Kidney (tissue), 14 donors: ENCODE data around the gene SYNE1. TPM values are rescaled to one million over a fixed set of nuclear protein-coding genes. Genes with fewer than 3 reads are reported as not detected.

Source experiments
- DNase-seq, 5 donors: peaks; one replicate each; pipeline ENCODE4 v3.0.0-alpha.2; 2013 to 2020
- FAIRE-seq: peaks from 2 replicates; lab custom pipeline; 2012; peaks lifted over from hg19 to GRCh38; lab: Jason Lieb, UNC
- H3K27ac ChIP-seq, 2 donors: one replicate each; pipeline ENCODE4 v1.7.0; 2013; ENCODE audit warnings: low read depth in 2 of 2, low read length in 2 of 2, inconsistent platforms in 1 of 2
- H3K27me3 ChIP-seq: one replicate; pipeline ENCODE4 v1.7.1; 2013; ENCODE audit warnings: low read length, inconsistent platforms; ENCODE audit not compliant: control insufficient read depth, insufficient read depth
- H3K36me3 ChIP-seq, 3 donors: one replicate each; pipeline versions ENCODE4 v1.7.0 to v1.7.1; 2013; ENCODE audit warnings: low read length in 3 of 3, control low read depth in 1 of 3, inconsistent platforms in 1 of 3; ENCODE audit not compliant: insufficient read depth in 3 of 3, control insufficient read depth in 2 of 3
- H3K4me1 ChIP-seq, 3 donors: one replicate each; pipeline versions ENCODE4 v1.7.0 to v1.7.1; 2013; ENCODE audit warnings: low read length in 3 of 3, inconsistent platforms in 1 of 3, low read depth in 1 of 3; ENCODE audit not compliant: control insufficient read depth in 2 of 3, insufficient read depth in 2 of 3
- H3K4me3 ChIP-seq, 3 donors: one replicate each; pipeline versions ENCODE4 v1.7.0 to v1.8.1; 2013; ENCODE audit warnings: low read length in 3 of 3, control low read depth in 1 of 3, inconsistent platforms in 1 of 3
- H3K9ac ChIP-seq, 3 donors: one replicate each; pipeline versions ENCODE4 v1.7.0 to v1.7.1; 2013; ENCODE audit warnings: low read length in 3 of 3, control low read depth in 1 of 3, inconsistent platforms in 1 of 3
- H3K9me3 ChIP-seq, 3 donors: one replicate each; pipeline versions ENCODE4 v1.7.0 to v1.7.1; 2013; ENCODE audit warnings: low read length in 3 of 3, control low read depth in 1 of 3, inconsistent platforms in 1 of 3; ENCODE audit not compliant: control insufficient read depth in 2 of 3, insufficient read depth in 1 of 3
- intact Hi-C: fragments of 100-400 bp; cut with DNase I; formaldehyde crosslinking; loops from one replicate; pipeline ENCODE4 v1.11.1; 2022
- polyA plus RNA-seq: library from polyadenylated mRNA; stranded (reverse); fragments of 350-450 nt; fragmentation: Illumina TruSeq; extraction: RNeasy Lipid Tissue Mini Kit (QIAGEN cat#74804); gene quantifications from one replicate; pipeline ENCODE4 v1.2.3, GENCODE V29; 2014; ENCODE audit warnings: low read depth, low replicate concordance; ENCODE audit not compliant: insufficient read depth
- total RNA-seq: library from RNA; stranded (reverse); fragmentation: NEBNext Ultra II Directional; extraction: Animal tissue kit (Norgen Biotek cat#: 25700); gene quantifications from one replicate; pipeline ENCODE4 v1.2.1, GENCODE V29; 2021
- TF ChIP-seq, protein P1 (sequence below): IDR thresholded peaks from 3 replicates; pipeline ENCODE4 v1.5.1; 2012; ENCODE audit warnings: mild to moderate bottlenecking, moderate library complexity, borderline replicate concordance; ENCODE audit not compliant: insufficient read depth; ENCODE audit errors: extremely low read depth
- donor health status: control.
- donor health status: control.
- donor health status: control.
- donor health status: control.
- donor health status: control.
- donor health status: DM: yes; HTN: yes; CAD: no.
- donor health status: Normal renal cell carcinoma (clear cell type).

SYNE1 gene
- total and polyA plus RNA-seq, 2 donors from 2014 or later: 47.8 to 216 TPM

DNA sequence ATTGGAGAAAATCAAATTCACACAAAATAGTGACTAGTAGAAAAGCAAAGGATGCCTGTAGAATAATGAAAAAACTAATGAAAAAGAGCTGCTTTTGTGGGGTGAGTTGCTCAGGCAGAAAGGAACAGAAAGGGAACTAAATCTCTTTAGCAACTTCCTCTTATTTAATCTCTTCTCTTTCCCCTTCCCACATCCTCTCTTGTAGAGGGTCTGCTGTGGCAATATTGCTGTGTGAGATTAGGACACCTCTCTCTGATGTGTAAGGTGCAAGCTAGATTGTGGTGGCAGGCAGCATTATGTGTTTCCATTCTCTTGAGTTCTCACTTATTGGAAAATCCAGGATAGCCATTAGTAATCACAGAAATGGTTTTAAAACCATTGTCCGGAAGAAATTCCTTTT, 49.7 kb downstream of the SYNE1 start:
- no peaks in the 10 kb centered on the region for H3K9me3 ChIP-seq
- H3K4me3 ChIP-seq: no peak overlapping the region
- DNase-seq: no peak
- TF ChIP-seq, protein P1, sequence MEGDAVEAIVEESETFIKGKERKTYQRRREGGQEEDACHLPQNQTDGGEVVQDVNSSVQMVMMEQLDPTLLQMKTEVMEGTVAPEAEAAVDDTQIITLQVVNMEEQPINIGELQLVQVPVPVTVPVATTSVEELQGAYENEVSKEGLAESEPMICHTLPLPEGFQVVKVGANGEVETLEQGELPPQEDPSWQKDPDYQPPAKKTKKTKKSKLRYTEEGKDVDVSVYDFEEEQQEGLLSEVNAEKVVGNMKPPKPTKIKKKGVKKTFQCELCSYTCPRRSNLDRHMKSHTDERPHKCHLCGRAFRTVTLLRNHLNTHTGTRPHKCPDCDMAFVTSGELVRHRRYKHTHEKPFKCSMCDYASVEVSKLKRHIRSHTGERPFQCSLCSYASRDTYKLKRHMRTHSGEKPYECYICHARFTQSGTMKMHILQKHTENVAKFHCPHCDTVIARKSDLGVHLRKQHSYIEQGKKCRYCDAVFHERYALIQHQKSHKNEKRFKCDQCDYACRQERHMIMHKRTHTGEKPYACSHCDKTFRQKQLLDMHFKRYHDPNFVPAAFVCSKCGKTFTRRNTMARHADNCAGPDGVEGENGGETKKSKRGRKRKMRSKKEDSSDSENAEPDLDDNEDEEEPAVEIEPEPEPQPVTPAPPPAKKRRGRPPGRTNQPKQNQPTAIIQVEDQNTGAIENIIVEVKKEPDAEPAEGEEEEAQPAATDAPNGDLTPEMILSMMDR: no peak
- no peak overlapping the region for H3K27ac ChIP-seq
- FAIRE-seq: no peak
- no peak overlapping the region for H3K9ac ChIP-seq
- H3K4me1 ChIP-seq: no peaks in the 10 kb centered on the region
- no peaks in the 10 kb centered on the region for H3K27me3 ChIP-seq
- intact Hi-C loops: no loop called here
- no peaks in the 10 kb centered on the region for H3K36me3 ChIP-seq

DNA sequence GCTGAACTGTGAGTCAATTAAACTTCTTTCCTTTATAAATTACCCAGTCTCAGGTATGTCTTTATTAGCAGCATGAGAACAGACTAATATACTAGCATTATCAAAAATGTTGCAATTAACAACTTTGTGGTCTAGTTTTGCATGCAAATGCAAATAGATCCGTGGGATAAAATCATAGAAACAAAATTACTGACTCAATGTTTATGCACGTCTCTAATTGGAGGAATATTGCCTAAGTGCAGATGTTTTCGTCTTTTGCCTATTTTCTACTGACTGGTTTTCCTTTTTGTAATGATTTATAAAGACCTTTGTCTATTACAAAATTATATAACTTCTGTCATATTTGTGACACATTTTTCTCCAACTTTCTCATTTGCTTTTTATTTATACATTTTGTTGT, 51.9 kb downstream of the SYNE1 start:
- H3K27me3 ChIP-seq: no peaks in the 10 kb centered on the region
- no peaks in the 10 kb centered on the region for H3K9me3 ChIP-seq
- no peak overlapping the region for H3K9ac ChIP-seq
- no peak overlapping the region for H3K27ac ChIP-seq
- no peaks in the 10 kb centered on the region for H3K36me3 ChIP-seq
- TF ChIP-seq, protein P1: no peak
- intact Hi-C loops: no loop called here
- FAIRE-seq (no peak), DNase-seq (no peak)
- no peak overlapping the region for H3K4me3 ChIP-seq
- H3K4me1 ChIP-seq: no peaks in the 10 kb centered on the region

DNA sequence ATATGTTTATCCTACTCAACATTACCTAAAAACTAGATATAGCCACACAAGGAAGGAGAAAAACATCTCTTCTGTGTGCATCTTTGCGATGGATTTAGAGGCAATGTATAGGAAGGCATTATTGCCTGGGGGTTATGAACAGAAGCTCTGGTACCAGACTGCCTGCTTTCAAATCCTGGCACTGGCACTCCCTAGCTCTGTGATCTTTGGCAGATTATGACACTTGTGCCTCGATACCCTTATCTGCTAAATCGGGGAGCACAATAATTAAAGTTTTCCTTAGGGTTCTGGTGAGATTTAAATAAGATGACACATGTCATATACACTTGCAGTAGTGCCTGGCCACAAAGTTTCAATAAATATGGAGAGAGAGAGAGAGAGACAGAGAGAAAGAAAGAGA, 53.3 kb downstream of the SYNE1 start:
- TF ChIP-seq, protein P1: no peak
- H3K27me3 ChIP-seq: no peaks in the 10 kb centered on the region
- no peaks in the 10 kb centered on the region for H3K36me3 ChIP-seq
- H3K4me1 ChIP-seq: no peaks in the 10 kb centered on the region
- no peak for DNase-seq
- H3K9me3 ChIP-seq: no peaks in the 10 kb centered on the region
- no peak overlapping the region for H3K27ac ChIP-seq
- FAIRE-seq: no peak
- intact Hi-C loops: no loop called here
- H3K9ac ChIP-seq: no peak overlapping the region
- H3K4me3 ChIP-seq: no peak overlapping the region

DNA sequence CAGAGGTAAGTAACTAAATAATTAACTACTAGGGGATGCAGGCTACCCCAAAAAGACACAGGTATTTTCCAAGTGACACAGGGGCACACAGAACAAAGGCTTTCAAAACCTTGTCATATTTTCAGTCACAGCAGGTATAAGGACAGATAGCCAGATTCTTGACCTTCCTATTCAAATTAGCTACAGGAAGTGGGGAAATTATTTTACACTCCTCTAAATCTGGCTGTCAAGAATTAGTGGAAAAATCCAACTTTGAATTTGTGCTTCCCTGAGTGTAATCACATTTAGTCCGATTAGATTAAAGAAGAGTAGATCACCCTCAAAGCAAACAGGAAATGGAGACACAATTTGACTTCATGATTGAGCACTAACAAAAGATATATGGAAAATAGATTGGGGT, 60.6 kb downstream of the SYNE1 start:
- Histone ChIP-seq H3K9me3 (no peaks in the 10 kb centered on the region), H3K27me3 (no peaks in the 10 kb centered on the region), H3K4me1 (peaks cover 0 to 10% (median 9%) of the 10 kb centered on the region in 3 donors), H3K36me3 (no peaks in the 10 kb centered on the region), H3K27ac (no peak overlapping the region), H3K9ac (no peak overlapping the region), H3K4me3 (no peak overlapping the region)
- TF ChIP-seq, protein P1: no peak
- DNase-seq (no peak), FAIRE-seq (no peak)
- intact Hi-C loops: no loop called here
